Measurements from ENCODE around the gene NCF2.

Gene NCF2

GRCh38 chr1:183609759-183610452, 19.6 kb upstream of the NCF2 start:
- no peak for DNase-seq

- DNase-seq: peak; percentile 29
Measured at GRCh38 chr1:183609313-183609712, 19.1 kb upstream of the NCF2 start.

GRCh38 chr1:183607322-183607980, 17.2 kb upstream of the NCF2 start:
- no peak for DNase-seq

- DNase-seq: no peak
Measured at GRCh38 chr1:183605904-183606303, 15.6 kb upstream of the NCF2 start.

- DNase-seq: no peak
Measured at GRCh38 chr1:183604815-183605214, 14.6 kb upstream of the NCF2 start.

- peak; percentile 14 for DNase-seq
Measured at GRCh38 chr1:183604038-183604808, 14.0 kb upstream of the NCF2 start.

- DNase-seq: no peak
Measured at GRCh38 chr1:183602510-183602909, 12.3 kb upstream of the NCF2 start.

- DNase-seq: no peak
Measured at GRCh38 chr1:183600634-183601033, 10.4 kb upstream of the NCF2 start.

- DNase-seq: no peak
Measured at GRCh38 chr1:183600136-183600535, 9.9 kb upstream of the NCF2 start.

GRCh38 chr1:183598386-183598785, 8.1 kb upstream of the NCF2 start:
- no peak for DNase-seq

GRCh38 chr1:183597656-183598347, 7.5 kb upstream of the NCF2 start:
- DNase-seq: no peak

- no peak for DNase-seq
Measured at GRCh38 chr1:183596500-183596899, 6.2 kb upstream of the NCF2 start.

GRCh38 chr1:183595537-183595936, 5.3 kb upstream of the NCF2 start:
- DNase-seq: no peak

GRCh38 chr1:183593356-183593755, 3.1 kb upstream of the NCF2 start:
- DNase-seq: no peak

- DNase-seq: no peak
Measured at GRCh38 chr1:183592733-183593132, 2.5 kb upstream of the NCF2 start.

- DNase-seq: no peak
Measured at GRCh38 chr1:183589874-183590243, 400 bp downstream of the NCF2 start.

- no peak for DNase-seq
Measured at GRCh38 chr1:183589384-183589783, 875 bp downstream of the NCF2 start.

- no peak for DNase-seq
Measured at GRCh38 chr1:183588827-183589226, 1.4 kb downstream of the NCF2 start.

- DNase-seq: no peak
Measured at GRCh38 chr1:183586926-183587325, 3.3 kb downstream of the NCF2 start.

- DNase-seq: no peak
Measured at GRCh38 chr1:183586455-183586854, 3.8 kb downstream of the NCF2 start.

- no peak for DNase-seq
Measured at GRCh38 chr1:183585038-183585437, 5.2 kb downstream of the NCF2 start.

GRCh38 chr1:183584147-183584546, 6.1 kb downstream of the NCF2 start:
- DNase-seq: no peak

- DNase-seq: no peak
Measured at GRCh38 chr1:183583466-183583865, 6.8 kb downstream of the NCF2 start.

Measured in CD4-positive, alpha-beta T cell treated with Interleukin-10 for 1 hour (primary cell).